OCI-M1 (cell line): ENCODE measurements around the gene ATXN2L.
"Not testable (repeated sequence)": the region's sequence is repeated elsewhere in the genome, so short reads cannot be mapped to it uniquely, and the experiment has no call there.

Source experiments
- DNase-seq: peaks from one replicate; lab custom pipeline; 2025; lab: John Stamatoyannopoulos, UW

Gene ATXN2L

DNA sequence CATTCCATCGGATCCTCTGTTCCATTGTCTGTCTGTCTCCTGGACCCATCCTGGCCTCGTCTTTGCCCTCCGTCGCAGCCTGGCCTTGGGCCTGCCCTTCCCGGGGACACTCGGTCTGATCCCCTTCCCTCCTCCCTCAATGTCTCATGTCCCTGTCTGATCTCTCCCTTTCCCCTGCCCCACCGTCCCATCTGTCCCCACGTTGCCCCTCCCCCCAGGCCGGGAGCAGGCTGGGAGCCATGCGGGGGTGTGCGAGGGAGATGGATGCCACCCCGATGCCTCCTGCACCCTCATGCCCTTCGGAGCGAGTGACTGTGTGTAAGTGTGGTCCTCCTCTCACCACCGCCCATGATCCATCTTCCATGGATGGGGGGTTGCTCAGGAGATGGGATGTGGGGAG, 50.2 kb downstream of the ATXN2L start:
- no peak for DNase-seq

DNA sequence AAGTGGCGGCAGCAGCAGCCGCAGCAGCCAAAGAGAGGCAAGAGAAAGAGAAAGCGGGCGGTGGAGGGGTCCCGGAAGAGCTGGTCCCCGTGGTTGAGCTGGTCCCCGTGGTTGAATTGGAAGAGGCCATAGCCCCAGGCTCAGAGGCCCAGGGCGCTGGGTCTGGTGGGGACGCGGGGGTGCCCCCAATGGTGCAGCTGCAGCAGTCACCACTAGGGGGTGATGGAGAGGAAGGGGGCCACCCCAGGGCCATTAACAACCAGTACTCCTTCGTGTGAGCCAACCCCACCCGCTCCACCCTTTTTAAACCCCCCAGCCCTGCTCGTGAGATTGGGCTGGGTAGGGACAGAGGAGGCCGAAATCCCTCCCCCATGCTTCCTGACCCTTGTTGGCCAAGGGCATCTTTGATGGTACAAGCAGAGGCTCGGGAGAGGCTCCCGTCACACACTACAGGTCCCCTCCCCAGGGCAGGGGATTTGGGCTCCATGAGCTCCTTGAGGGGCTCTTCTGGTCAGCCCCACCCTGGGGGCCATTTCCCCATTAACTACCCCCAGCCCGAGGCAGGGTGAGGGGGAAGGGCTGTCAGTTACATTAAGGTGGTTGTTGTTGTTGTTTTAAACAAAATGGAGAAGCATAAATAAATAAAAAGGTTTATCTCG, 50.9 kb downstream of the ATXN2L start:
- peak; percentile 42 for DNase-seq

DNA sequence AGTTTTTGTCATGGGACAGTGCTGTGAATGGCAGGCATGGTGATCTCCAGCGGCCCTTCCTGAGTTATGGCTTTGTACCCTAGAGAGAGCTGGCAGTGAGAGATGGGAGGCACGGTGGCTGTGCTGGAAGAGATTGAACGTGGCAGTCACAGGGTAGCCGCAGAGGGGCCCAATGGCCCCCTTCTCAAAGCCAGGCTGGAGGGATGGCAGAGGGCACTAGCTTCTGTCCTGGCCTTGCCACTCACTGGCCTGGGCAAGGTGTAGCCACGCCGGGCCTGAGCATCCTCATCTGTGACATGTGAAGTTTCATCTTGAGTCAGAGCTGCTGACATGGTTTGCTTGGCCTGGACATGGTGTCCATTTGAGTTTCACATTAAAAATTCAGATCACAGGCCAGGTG, 51.6 kb downstream of the ATXN2L start:
- no peak for DNase-seq

DNA sequence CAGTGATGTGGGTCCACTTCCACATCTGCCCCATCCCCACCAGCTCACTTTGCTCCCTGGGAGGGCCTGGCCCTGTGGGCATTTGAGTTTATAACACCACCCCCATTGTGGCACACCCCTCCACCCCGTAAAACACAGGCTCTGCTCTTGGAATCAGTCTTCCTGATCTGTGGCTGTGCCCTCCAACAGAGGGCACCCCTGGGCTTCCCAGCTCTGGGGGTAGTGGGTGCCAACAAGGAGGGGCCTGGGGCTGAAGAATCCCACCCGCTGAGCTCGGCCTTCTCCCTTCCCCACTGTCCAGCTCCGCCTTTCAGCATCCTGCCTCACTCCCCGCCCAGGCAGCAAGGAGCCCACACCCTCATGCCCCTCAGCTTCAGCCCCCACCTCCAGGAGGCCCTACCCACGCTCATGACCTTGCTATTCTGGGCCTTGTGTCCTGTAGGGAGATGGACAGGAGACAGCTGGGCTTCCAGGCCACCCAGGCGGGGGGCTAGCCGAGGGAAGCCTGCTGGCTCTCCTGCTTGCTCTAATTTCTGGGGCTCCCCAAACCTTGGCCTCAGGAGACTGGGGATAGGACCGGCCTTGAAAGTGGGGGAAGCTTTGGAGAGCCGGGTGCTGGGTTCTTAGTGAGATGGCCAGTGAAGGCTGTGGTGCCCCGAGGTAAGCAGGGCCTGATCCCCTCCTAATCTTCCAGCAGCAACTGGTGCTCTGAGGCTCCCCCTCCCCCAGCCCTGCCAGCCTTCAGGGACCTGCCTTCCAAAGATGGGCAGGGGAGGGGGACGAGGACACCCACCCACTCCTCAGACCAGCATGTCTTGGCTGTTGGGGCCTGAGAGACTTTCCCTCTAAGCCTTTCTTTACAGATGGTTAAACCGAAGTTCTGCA, 52.6 kb downstream of the ATXN2L start:
- no peak for DNase-seq

DNA sequence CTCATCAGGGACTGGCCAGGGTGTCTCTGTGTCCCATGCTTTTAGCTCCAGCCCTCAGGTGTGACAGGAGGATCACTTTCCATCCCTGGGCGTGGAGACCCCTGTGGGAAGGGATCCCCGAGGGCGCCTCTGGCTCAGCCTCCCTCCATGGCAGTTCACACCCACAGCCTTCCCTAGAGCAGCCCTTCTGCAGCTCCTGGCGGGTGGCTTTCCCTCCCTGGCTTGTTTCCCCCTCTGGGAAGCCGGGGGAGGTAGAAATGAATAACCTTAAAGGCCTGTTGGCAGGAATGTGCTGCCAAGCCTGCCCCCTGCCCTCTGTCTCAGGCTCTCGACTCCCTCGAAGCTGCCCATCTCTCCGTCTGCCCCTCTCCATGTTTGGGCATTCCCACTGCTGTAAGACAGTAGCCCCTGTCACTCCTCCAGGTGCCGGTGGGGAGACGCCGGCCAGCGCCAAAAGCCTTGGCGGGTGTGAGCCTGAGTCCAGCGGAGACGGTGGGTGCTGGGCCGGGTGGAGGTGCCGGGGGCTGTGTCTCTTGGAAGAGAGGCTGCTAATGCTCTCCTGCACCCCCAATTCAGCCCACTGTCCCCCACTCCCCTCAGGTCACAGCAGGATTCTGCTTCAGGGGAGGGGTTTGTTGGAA, 53.3 kb downstream of the ATXN2L start:
- DNase-seq, result no peak

GRCh38 chr16:28876973-28877654, 54.3 kb downstream of the ATXN2L start:
- no peak for DNase-seq

DNA sequence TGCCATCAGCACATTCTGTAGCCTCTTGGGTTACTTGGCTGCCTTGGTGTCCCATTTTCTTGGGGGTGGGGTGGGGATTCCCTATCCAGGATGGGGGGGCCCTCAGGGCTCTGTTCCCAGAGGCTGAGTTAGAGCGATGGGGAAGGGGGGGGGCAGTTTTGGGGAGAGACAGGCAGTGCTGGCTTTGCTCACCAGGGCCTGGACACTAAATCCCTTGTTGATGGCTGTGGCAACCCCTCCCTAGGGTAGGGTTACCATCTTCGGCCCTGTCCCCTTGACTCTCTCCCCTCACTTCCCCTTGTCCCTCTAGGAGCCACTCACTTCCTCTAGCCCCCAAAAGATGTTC, 54.8 kb downstream of the ATXN2L start:
- no peak for DNase-seq

GRCh38 chr16:28878083-28878926, 55.5 kb downstream of the ATXN2L start, which contains the start of gene ATP2A1:
ATP2A1 (plus strand) TSS chr16:28878488; CDS start chr16:28878672, 184 bp downstream.
- DNase-seq, result no peak

- DNase-seq, result no peak
These were observed 56.6 kb downstream of the ATXN2L start for GRCh38 chr16:28879261-28879840.

DNA sequence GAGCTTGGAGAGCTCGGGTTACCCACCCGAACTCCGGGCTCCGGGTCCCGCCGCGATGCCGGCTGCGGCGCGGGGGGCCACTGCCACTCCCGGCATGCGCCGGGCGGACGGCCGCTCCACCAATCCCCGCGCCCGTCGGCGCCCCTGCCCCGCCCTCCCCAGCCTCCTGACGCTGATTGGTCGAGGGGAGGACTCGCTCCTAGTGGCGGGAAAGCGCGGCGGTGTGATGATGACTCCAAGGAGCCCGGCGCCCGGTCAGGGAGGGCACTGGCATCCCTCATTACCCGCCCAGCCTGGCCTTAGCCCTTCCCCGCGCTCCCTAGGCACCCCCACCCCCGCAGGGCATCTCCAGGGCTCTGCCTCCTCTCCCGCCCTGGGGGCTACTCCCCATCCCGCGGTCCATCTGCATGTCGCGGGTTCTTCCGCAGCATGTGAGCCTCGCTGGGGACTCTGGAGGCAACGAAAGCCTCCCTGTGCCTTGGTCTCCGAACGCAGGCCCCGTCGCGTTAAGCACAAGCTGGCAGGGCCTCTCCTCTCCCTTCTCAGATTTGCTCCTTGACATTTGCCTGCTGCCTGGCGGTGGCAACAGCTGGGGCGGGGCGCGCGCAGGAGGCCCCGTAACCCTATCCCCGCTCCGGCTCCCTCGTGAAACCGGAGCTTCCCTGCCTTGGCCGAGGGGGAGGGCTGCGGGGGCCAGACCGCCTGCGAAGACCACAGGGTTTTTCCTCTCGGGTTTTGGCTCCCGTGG, 57.2 kb downstream of the ATXN2L start:
- peak; percentile 90 for DNase-seq

GRCh38 chr16:28880589-28880915, 57.8 kb downstream of the ATXN2L start:
- no peak for DNase-seq

- DNase-seq, result no peak
These were observed 58.2 kb downstream of the ATXN2L start for GRCh38 chr16:28880955-28881354.

DNA sequence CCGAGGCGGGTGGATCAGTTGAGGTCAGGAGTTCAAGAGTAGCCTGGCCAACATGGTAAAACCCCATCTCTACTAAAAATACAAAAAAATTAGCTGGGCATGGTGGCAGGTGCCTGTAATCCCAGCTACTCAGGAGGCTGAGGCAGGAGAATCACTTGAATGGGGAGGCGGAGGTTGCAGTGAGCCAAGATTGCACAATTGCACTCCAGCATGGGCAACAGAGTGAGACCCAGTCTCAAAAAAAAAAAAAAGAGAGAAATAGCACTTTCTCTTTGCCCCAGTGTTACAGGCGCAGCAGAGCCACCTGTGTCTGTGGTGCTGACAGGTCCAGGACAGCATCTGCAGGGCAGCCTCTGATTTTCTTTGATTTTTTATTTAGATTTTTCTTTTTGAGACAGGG, 58.8 kb downstream of the ATXN2L start:
- DNase-seq, result not testable (repeated sequence)

DNA sequence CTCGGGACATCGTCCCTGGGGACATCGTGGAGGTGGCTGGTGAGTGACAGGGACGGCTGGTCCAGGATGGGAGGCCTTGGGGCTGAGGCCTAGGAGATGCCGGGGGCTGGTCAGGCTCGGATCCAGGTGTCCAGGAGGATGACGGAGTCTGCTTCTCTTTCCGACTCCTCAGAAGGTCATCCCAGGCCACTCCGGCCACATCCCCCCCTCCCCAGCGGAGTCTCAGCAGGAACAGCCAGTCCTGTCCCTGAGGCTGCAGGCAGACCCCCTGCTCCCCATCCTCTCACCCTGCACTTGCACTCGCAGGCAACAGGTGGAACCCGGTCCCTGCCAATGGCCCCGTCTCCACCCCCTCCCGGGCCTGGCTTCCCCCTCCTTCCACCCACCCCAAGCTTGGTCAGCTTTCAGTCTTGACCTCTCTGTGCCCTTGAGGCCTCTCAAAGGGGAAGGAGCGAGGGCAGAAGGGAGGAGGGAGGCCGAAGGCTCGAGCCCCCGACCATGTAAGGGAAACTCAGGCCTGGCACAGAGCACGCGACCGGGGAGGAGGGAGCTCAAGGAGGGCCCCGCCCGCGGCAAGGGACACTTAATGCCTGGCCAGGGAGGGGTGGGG, 59.9 kb downstream of the ATXN2L start:
- no peak for DNase-seq

GRCh38 chr16:28883221-28883996, 60.6 kb downstream of the ATXN2L start:
- no peak for DNase-seq

- DNase-seq, result no peak
These were observed 61.2 kb downstream of the ATXN2L start for GRCh38 chr16:28884045-28884444.
